KMS-11 (cell line): ENCODE data around the gene TXNIP.

ENCODE experiments used
- H2AFZ ChIP-seq: fragments of 200-600 bp; sonication (generic); 2 replicates; pipeline ENCODE4 v1.6.1; 2016; ENCODE audit warnings: antibody characterized with exemption, mixed run types, low read depth
- H3K27ac ChIP-seq: fragments of 200-600 bp; sonication (generic); 2 replicates; pipeline ENCODE4 v1.6.1; 2016; ENCODE audit warnings: mild to moderate bottlenecking, mixed run types
- H3K27me3 ChIP-seq: fragments of 200-600 bp; sonication (generic); 2 replicates; pipeline ENCODE4 v1.6.1; 2017; ENCODE audit warnings: mild to moderate bottlenecking, low read depth, mixed run types, moderate library complexity; ENCODE audit not compliant: insufficient read depth
- H3K36me3 ChIP-seq: fragments of 200-600 bp; sonication (generic); 2 replicates; pipeline ENCODE4 v1.6.1; 2017; ENCODE audit warnings: mild to moderate bottlenecking, mixed run types; ENCODE audit not compliant: insufficient read depth
- H3K4me1 ChIP-seq: fragments of 200-600 bp; sonication (generic); 2 replicates; pipeline ENCODE4 v1.6.1; 2016; ENCODE audit warnings: mild to moderate bottlenecking, low read depth, mixed run types; ENCODE audit not compliant: poor library complexity, severe bottlenecking
- H3K4me2 ChIP-seq: fragments of 200-600 bp; sonication (generic); 2 replicates; pipeline ENCODE4 v1.7.0; 2016; ENCODE audit warnings: mild to moderate bottlenecking, mixed run types
- H3K4me3 ChIP-seq: fragments of 200-600 bp; sonication (generic); IDR thresholded peaks from 2 replicates; pipeline ENCODE4 v1.6.1; 2017; ENCODE audit warnings: low read depth, low read length, mixed read lengths; ENCODE audit not compliant: insufficient read depth
- H3K79me2 ChIP-seq: fragments of 200-600 bp; sonication (generic); 2 replicates; pipeline ENCODE4 v1.6.1; 2016; ENCODE audit warnings: low read depth, mixed run types; ENCODE audit not compliant: insufficient read depth
- H3K9ac ChIP-seq: fragments of 200-600 bp; sonication (generic); 2 replicates; pipeline ENCODE4 v1.6.1; 2016; ENCODE audit warnings: mild to moderate bottlenecking, mixed run types
- H4K20me1 ChIP-seq: fragments of 200-600 bp; sonication (generic); 2 replicates; pipeline ENCODE4 v1.6.1; 2016; ENCODE audit warnings: mild to moderate bottlenecking, mixed run types; ENCODE audit not compliant: insufficient read depth
- CTCF ChIP-seq: fragments of 200-600 bp; sonication (generic); conservative IDR thresholded peaks from 2 replicates; pipeline ENCODE4 v1.6.1; 2017; ENCODE audit warnings: low read depth, mild to moderate bottlenecking, antibody characterized with exemption, low read length, moderate library complexity, mixed read lengths

The TXNIP gene

DNA sequence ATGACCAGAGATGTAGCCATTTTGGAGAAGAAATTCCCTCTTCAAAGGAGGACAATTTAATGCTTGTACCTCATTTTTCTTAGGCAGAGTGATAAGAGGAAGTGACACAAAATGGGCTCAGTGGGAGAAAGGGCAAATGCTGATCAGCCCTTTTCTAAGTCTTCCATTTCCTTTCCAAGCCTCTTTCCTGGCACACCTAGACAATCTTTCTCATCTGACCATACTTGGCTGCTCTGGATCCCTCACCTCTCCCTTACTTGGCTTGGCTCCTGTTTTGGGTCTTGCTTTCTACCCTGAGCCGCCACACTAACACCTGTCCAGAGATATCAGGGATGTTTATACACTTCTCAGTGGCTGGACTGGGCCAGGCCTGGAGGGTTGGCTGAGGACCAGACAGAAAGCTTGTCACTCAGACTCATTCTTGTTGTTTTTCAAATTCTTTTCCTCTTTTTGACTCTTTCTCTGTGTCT is 13.1 kb downstream of the TXNIP start:
- Histone ChIP-seq H4K20me1 (no peaks in the 10 kb centered on the region), H3K27me3 (no peaks in the 10 kb centered on the region), H3K9ac (no peak overlapping the region), H3K4me3 (no peak overlapping the region), H2AFZ (no peak overlapping the region), H3K27ac (no peak overlapping the region), H3K79me2 (no peaks in the 10 kb centered on the region), H3K36me3 (no peaks in the 10 kb centered on the region), H3K4me2 (no peak overlapping the region), H3K4me1 (peaks cover 50% of the 10 kb centered on the region)
- TF ChIP-seq CTCF, result no peak

DNA sequence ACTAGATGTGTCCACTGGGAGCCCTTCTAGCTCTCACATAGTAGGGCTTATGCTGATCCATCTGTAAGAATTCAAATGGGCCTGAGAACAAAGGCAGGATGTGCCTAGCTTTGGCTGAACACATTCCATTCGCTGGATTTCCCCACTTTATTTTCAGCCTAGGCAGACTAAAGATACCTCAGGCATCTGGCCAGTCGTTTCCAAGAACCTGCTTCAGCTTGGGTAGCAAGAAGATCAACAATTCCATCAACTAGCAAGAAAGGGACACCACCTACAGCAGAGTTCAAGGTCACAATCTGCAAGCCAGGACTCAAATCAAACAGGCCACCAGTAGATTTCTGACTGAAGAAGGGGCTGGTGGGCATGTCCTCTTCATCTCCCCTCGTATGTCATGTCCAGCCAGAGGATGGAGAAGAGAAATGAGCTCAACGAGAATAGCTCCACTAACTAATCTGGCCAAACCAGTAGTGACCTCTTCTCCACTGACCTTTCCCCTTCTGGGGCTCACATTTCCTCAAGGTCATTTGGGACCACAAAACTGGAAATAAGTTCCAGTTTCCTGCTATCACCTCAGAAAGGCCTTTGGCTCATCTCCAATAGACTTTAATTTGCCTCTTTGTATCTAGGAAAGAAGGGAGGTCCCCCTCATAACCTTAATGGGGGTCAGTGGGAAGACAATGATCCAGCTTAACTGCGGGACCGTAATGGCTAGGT is 14.2 kb downstream of the TXNIP start:
- Histone ChIP-seq H3K27me3 (no peaks in the 10 kb centered on the region), H4K20me1 (no peaks in the 10 kb centered on the region), H3K4me1 (peaks cover 61% of the 10 kb centered on the region), H3K9ac (no peak overlapping the region), H3K27ac (no peak overlapping the region), H2AFZ (no peak overlapping the region), H3K79me2 (no peaks in the 10 kb centered on the region), H3K4me3 (no peak overlapping the region), H3K36me3 (no peaks in the 10 kb centered on the region), H3K4me2 (no peak overlapping the region)
- no peak for TF ChIP-seq CTCF

DNA sequence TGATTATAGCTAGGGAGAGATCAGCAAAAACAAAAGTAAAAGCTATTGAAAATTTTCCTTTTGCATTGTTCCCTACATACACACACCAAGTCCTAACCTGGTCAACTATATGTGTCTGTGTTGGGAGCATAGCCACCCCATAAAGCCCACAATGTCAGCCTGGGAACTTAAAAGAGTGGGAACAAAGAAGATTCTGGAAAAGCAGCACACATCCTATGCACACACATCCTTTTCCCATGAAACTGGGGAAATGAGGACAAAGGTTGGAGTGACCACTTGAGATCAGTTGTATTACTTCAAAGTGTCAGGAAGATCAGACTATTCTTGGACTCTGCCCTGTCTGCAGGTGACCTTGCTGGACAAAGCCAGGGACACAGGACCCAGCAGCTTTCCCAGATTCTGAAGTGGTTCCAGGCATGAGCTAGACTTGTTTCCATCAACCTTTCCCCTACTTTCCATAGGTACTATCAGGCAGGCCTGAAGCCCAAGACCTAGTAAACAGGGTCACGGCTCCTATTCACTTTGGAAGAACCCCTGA is 15.9 kb downstream of the TXNIP start:
- Histone ChIP-seq H3K4me3 (no peak overlapping the region), H3K27ac (peak overlapping the region; percentile 85), H4K20me1 (no peaks in the 10 kb centered on the region), H3K9ac (peak overlapping the region; percentile 41; the same call in 1 of the 2 replicates), H3K4me1 (peaks cover 62% of the 10 kb centered on the region), H3K36me3 (no peaks in the 10 kb centered on the region), H3K4me2 (peak overlapping the region; percentile 93), H2AFZ (peak overlapping the region; percentile 58), H3K27me3 (no peaks in the 10 kb centered on the region), H3K79me2 (no peaks in the 10 kb centered on the region)
- TF ChIP-seq CTCF, result no peak

DNA sequence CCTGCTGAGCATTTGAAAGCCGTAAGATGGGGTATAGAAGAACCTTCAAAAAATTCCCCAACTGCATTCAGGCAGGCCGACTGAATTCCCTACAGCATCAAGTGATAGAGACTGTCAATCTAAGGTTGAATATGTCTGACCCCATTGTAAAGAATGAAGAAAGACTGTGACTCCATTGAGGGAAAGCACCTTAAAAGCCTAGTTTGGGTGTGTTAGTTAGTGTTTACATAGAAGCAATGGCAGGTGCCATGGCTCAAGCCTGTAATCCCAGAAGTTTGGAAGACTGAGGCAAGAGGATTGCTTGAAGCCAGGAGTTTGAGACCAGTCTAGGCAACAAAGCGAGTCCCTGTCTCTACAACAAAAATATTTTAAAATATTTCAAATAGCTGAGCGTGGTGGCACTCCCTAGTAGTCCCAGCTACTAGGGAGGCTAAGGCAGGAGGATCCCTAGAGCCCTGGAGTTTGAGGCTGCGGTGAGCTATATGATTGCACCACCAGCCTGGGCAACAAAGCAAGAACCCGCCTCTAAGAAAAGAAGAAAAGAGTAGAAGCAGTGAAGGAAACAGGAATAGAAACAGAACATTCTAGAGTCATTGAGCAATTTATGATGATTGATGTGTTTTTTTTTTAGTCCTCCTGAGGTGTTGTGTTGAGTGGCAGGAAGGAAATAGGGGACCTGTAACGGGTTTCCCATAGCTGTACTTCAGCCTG is 16.5 kb downstream of the TXNIP start:
- peak overlapping the region; percentile 93 for H3K4me2 ChIP-seq
- peak overlapping the region; percentile 41 for H3K9ac ChIP-seq
- H3K79me2 ChIP-seq, result no peaks in the 10 kb centered on the region
- TF ChIP-seq CTCF, result no peak
- H3K4me3 ChIP-seq, result peak overlapping the region; percentile 84
- H3K27me3 ChIP-seq, result no peaks in the 10 kb centered on the region
- peak overlapping the region; percentile 85 for H3K27ac ChIP-seq
- H3K36me3 ChIP-seq, result no peaks in the 10 kb centered on the region
- H2AFZ ChIP-seq, result peak overlapping the region; percentile 58
- H4K20me1 ChIP-seq, result no peaks in the 10 kb centered on the region
- H3K4me1 ChIP-seq, result peaks cover 62% of the 10 kb centered on the region
